HG02970 (cell line): Measurements from ENCODE around the gene SLC47A1.
"Not testable (repeated sequence)": the region's sequence is repeated elsewhere in the genome, so short reads cannot be mapped to it uniquely, and the experiment has no call there.

Source experiments
- ATAC-seq: cut with Tn5 transposase; IDR thresholded peaks from one replicate; pipeline ENCODE4 v1.9.1; 2021; ENCODE audit warnings: mild to moderate bottlenecking, moderate library complexity, moderate number of reproducible peaks; ENCODE audit not compliant: unreplicated experiment, low FRiP score

SLC47A1 gene

GRCh38 chr17:19533718-19534561 lies at the start of gene SLC47A1:
TSS of gene SLC47A1 (plus strand) at chr17:19533854. CDS start at chr17:19533940, 86 bp downstream.
- no peak for ATAC-seq

- ATAC-seq, result no peak
These were observed 47.8 kb upstream of the SLC47A1 start for GRCh38 chr17:19485800-19486340.

- ATAC-seq, result no peak
These were observed 47.2 kb upstream of the SLC47A1 start for GRCh38 chr17:19486351-19487023.

- ATAC-seq, result no peak
These were observed 46.5 kb upstream of the SLC47A1 start for GRCh38 chr17:19487024-19487600.

GRCh38 chr17:19492141-19492540 lies 41.5 kb upstream of the SLC47A1 start:
- no peak for ATAC-seq

- no peak for ATAC-seq
These were observed 38.5 kb upstream of the SLC47A1 start for GRCh38 chr17:19494961-19495806.

GRCh38 chr17:19495828-19496528 lies 37.7 kb upstream of the SLC47A1 start:
- ATAC-seq, result no peak

- no peak for ATAC-seq
These were observed 36.0 kb upstream of the SLC47A1 start for GRCh38 chr17:19497624-19498023.

GRCh38 chr17:19501219-19501618 lies 32.4 kb upstream of the SLC47A1 start:
- no peak for ATAC-seq

GRCh38 chr17:19502517-19502916 lies 31.1 kb upstream of the SLC47A1 start:
- no peak for ATAC-seq

GRCh38 chr17:19505561-19505960 lies 28.1 kb upstream of the SLC47A1 start:
- ATAC-seq, result not testable (repeated sequence)

- ATAC-seq, result peak; percentile 73
These were observed 25.7 kb upstream of the SLC47A1 start for GRCh38 chr17:19507775-19508576.

- no peak for ATAC-seq
These were observed 25.1 kb upstream of the SLC47A1 start for GRCh38 chr17:19508577-19508867.

GRCh38 chr17:19509281-19509852 lies 24.3 kb upstream of the SLC47A1 start:
- not testable (repeated sequence) for ATAC-seq

GRCh38 chr17:19510903-19511302 lies 22.8 kb upstream of the SLC47A1 start:
- ATAC-seq, result no peak

GRCh38 chr17:19513897-19514488 lies 19.7 kb upstream of the SLC47A1 start:
- ATAC-seq, result no peak

GRCh38 chr17:19517699-19518098 lies 16.0 kb upstream of the SLC47A1 start:
- no peak for ATAC-seq
